D721Med (cell line): ENCODE results near the gene ZBTB7C.

Experiments used
- DNase-seq: peaks from one replicate; pipeline ENCODE4 v3.0.0; 2011; ENCODE audit warnings: low spot score; ENCODE audit not compliant: insufficient read length
- FAIRE-seq: peaks from 2 replicates; lab custom pipeline; 2011; peaks lifted over from hg19 to GRCh38; lab: Jason Lieb, UNC
- TF ChIP-seq, protein P1 (sequence below): IDR thresholded peaks from 2 replicates; pipeline ENCODE4 v1.5.1; 2012; ENCODE audit warnings: mild to moderate bottlenecking, control low read depth; ENCODE audit not compliant: insufficient read depth; ENCODE audit errors: missing control alignments

Gene ZBTB7C

DNA sequence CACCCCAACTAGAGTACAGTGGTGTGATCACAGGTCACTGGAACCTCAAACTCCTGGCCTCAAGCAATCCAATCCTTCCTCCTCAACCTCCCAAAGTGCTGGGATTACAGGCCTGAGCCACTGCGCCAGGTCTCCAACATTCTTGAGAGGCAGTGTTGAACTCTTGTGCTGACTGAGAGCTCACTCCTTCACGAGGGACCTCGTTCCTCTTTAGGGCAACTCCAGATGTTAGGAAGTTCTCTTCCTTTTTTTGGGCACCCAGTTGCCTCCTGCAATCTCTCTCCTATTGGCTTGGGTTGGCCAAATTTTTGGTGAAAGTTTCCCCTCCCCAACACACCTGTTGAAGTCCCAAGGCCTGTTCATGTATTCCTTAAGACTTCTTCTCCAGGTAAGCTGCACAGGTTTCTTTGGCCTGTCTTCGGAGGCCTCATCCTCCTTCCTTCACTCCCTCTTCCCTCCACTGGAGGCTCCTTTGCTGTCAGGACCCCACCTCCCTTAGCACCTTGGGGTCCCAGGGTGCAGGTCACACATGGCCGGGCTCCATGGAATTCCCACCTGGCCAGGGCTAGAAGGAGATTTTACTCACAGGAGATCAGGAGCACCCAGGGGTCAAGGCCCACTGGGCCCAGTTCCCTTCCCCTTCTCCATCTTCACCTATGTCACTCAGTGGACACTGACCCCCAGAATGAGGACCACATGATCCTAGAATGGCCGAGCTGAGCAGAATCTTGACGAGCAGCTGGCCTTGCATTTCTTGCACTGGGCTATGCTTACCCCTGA lies 384.1 kb downstream of the ZBTB7C start:
- no peak for DNase-seq
- no peak for FAIRE-seq
- TF ChIP-seq, protein P1, sequence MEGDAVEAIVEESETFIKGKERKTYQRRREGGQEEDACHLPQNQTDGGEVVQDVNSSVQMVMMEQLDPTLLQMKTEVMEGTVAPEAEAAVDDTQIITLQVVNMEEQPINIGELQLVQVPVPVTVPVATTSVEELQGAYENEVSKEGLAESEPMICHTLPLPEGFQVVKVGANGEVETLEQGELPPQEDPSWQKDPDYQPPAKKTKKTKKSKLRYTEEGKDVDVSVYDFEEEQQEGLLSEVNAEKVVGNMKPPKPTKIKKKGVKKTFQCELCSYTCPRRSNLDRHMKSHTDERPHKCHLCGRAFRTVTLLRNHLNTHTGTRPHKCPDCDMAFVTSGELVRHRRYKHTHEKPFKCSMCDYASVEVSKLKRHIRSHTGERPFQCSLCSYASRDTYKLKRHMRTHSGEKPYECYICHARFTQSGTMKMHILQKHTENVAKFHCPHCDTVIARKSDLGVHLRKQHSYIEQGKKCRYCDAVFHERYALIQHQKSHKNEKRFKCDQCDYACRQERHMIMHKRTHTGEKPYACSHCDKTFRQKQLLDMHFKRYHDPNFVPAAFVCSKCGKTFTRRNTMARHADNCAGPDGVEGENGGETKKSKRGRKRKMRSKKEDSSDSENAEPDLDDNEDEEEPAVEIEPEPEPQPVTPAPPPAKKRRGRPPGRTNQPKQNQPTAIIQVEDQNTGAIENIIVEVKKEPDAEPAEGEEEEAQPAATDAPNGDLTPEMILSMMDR = no peak

DNA sequence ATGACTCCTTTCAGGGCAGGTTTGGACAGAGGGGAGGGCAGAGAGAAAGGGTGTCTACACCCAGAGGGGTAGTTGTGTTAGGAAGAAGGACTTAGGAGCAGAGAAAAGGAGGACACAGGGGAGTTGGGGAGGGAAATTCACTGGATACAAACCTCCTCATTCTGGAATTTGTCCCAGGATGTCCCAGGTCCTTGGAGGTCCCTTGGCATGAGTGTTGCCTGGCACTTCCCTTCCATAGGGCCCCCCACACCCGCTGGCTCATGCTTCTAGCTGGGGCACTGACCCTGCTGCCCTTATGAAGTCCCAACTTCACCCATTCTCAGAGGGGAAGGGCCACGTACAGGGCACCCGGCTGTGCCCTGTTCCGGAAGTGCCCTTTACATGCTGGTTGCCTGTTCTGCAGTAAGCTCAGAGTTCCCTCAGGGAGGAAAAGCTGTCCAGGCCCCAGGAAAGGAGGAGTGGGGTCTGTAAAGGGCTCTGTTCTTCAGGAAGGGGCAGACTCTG lies 385.1 kb downstream of the ZBTB7C start:
- TF ChIP-seq, protein P1 = no peak
- no peak for DNase-seq
- no peak for FAIRE-seq

DNA sequence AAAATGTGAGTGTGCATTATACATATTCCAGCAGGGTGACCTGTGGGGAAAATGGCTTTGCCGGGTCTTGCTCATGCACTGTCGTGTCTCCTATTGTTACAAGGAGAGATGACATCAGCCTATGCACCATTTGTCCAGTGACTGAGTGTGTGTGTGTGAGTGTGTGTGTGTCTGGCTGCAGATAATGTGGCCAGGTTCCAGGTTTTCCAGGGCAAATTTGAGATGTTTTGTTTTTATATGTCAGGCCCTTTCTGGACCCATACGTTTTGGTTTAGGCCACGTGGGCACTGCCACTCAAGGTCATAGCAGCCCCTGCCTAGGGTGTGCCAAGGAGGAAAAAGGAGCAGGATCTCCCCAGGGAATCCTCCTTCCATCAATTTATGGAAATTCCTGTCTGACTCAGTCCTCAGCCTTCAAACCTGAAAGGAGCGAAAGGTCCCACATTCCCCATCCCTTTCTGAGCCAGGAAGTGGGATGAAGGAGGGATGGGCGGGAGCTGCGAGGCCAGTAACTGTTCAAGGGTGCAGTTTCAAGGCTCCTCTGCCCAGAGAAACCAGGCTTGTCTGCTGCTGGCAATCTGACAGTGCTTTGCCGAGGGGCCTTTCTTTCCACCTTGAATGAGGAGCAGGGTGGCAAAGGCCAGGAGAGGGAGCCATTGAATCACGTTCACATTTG lies 385.7 kb downstream of the ZBTB7C start:
- DNase-seq = peak; percentile 77
- TF ChIP-seq, protein P1 = peak; percentile 43
- peak; percentile 16 for FAIRE-seq

DNA sequence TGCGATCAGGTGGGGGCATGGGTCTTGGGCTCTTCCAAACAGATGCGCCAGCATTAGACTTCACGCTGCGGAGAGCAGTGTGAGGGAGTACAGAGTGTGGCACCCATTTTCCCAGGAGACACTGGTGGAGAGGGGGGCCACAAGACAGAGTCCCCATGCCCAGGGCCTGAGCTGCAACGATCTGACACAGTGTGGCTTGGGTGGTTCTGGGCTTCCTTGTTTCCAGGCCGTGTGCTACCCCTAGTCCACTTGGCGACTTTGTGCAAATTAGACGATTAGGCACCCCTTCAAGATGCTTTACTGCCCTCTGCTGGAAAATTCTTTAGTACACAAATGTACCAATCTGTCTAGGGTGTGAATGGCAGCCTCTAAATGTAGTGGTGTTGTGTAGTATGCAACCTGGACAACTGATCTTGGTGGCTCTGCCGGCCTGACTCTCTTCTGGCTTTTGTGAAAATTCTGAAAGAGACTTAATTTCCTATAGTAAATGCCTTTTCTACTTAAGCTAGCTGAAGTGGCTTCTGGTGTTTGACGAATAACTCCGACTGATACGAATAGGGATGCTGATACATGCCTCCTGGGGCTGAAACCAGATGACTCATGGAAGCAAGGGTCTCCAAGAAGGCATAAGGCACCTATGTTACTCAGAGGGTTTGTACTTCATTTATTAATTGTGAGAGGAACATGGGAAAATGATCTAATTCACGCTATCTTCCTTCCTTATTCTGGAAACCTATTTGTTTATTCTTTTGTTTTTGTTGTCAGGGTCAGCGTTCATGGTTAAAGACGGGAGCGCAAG lies 386.5 kb downstream of the ZBTB7C start:
- FAIRE-seq (peak; percentile 90), DNase-seq (peak; percentile 89)
- TF ChIP-seq, protein P1 = peak; percentile 73

DNA sequence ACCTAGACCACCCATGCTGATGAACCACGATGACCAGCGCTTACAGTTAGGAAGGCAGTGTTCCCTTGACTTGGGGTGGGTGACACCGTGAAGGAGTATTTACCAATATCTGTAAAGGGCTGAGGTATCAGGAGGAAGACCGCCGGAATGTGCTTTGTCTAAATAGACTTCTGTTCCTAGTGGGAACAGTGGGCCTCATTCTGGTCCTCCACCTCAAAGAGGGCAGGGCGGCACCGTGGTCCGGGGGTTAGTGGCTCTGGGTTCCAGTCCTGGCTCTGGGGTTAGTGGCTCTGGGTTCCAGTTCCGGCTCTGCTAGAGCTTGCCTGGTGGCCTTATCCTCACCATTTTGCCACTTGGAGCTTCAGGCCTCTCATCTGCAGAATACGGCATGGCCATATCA lies 387.2 kb downstream of the ZBTB7C start:
- TF ChIP-seq, protein P1 = no peak
- FAIRE-seq (no peak), DNase-seq (no peak)

DNA sequence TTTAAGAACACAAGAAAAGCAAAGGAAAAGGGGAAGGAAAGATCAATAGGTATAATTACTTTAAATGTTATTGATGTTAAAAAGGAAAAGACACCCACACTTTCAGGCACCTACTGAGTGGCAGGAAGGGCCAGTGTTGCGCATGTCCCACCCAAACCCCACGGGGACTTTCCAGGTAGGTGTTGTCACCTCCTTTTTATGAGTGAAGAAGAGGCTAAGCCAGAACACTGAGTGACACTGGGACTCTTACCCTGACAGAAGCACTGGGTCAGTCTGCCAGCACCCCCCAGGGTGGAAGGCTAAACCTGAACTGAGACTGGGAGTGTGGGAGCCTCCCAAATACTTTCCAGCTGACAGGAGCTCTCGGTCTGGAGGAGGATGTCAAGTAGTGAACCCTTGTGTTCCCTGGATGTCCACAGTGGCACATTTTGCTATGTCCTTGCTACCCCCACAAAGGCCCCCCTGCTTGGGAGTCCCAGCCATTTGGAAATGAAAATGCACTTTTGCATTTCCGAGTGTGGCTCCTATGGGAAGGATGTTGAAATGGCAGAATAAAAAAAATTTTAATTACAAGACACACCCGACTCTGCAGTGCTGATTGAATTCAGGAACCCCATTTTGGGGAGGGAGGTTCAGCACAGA lies 387.8 kb downstream of the ZBTB7C start:
- TF ChIP-seq, protein P1 = no peak
- FAIRE-seq = no peak
- DNase-seq = no peak
